GM19023 (cell line): ENCODE measurements around the gene CIT.

Experiments
- ATAC-seq: cut with Tn5 transposase; IDR thresholded peaks from one replicate; pipeline ENCODE4 v1.9.1; 2021; ENCODE audit warnings: mild to moderate bottlenecking, moderate library complexity; ENCODE audit not compliant: unreplicated experiment

The CIT gene

DNA sequence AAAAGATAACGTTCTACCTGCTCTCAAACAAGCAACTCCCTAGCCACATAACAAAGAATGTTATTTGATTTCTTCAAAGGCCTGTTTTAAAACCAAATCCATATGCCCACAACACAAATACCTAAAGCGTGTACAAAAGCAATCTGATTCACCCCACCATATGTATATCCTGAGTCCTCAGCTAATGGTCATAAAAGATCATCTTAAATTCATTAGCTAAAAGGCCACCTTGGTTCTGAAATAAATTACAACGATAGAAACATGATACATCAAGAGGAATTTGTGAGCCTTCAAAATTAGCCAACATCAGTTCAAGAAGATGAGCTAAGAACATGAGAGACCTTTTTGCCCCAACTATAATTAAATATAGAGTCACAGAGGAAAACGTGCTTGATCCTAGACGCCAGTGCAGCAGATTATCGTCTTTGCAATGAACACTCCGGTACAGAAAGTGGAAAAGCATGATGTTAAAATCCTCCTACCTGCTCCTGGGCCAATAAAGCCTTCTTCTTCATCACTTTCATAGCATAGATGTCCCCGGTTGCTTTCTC, 20.0 kb downstream of the CIT start:
- ATAC-seq, result no peak

- no peak for ATAC-seq
Observed at GRCh38 chr12:119850330-119850729, 26.8 kb downstream of the CIT start.

GRCh38 chr12:119843100-119843499, 34.0 kb downstream of the CIT start:
- no peak for ATAC-seq

GRCh38 chr12:119842380-119842779, 34.7 kb downstream of the CIT start:
- no peak for ATAC-seq

GRCh38 chr12:119841433-119842210, 35.5 kb downstream of the CIT start:
- no peak for ATAC-seq

GRCh38 chr12:119840582-119840981, 36.5 kb downstream of the CIT start:
- no peak for ATAC-seq

GRCh38 chr12:119840168-119840567, 37.0 kb downstream of the CIT start:
- no peak for ATAC-seq

GRCh38 chr12:119838826-119839600, 38.1 kb downstream of the CIT start:
- no peak for ATAC-seq

DNA sequence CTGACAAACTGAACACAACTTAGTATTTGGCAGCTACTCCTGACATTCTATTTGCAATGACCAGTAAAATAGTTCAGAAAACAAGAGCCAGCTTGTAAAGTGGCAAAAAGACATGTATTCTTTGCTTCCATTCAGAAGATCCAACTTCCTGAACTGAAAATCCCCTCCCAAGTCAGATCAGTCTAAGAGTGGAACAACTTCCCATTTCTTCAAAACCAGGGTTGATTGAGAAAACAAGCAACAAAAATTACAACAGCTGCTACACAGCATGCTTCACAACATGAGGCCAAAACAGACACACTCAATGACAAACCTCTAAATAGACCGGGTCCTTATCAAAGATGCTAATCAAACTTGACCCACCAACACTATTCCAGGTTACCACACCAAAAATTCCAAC, 40.3 kb downstream of the CIT start:
- ATAC-seq, result no peak

DNA sequence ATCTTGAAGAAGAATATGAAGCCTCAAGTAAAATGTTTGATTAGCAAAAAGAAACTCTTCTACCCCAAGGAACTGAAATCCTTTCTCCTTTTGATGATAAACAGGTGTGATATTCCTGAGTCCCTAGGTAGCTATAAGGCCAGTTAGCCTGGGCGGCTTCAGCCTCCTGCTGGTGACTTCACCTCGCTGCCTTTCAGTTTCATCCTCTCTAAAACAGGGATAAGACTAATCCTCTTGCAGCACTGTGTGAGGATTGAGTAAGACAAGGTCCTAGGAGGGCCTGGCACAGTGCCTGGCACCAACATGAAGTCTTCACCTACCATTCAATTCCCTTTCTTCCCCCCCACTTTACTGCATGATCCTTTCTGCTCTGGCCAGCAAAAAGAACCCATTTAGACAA, 42.1 kb downstream of the CIT start:
- ATAC-seq, result no peak

DNA sequence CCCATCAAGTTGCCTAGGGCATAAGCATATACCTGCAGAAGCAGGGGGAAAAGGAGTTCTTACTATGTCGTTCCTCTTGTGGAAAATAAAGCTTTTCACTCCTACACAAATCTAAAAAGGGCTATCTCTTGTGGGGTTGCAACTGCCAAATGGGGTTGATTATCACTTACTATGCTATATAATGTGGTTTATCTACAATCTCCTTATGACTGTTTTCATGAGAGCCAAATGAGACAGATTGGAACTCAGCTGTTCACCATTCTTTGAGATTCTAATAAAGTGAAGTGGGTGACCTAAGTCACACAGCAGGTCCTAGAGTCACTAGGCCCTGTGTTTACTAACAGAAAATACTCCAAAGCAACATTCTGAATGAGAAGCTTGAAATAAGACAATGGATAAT, 47.7 kb downstream of the CIT start:
- no peak for ATAC-seq

DNA sequence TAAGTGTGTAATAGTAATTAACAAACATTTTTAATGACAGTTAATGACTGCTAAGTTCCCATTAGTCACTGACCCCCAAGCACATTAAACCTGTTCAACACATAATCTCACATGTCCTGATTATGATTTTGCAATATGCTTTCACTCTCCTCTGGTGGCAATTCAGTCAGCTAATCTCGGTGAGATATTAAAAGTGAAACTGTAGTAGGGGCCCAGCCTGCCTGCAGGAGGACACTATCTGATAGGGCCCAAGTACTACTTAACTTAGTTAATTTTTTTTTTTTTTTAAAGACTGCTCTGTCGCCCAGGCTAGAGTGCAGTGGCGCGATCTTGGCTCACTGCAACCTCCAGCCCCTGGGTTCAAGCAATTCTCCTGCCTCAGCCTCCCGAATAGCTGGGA, 48.8 kb downstream of the CIT start:
- no peak for ATAC-seq

GRCh38 chr12:119827760-119828159, 49.4 kb downstream of the CIT start:
- no peak for ATAC-seq

DNA sequence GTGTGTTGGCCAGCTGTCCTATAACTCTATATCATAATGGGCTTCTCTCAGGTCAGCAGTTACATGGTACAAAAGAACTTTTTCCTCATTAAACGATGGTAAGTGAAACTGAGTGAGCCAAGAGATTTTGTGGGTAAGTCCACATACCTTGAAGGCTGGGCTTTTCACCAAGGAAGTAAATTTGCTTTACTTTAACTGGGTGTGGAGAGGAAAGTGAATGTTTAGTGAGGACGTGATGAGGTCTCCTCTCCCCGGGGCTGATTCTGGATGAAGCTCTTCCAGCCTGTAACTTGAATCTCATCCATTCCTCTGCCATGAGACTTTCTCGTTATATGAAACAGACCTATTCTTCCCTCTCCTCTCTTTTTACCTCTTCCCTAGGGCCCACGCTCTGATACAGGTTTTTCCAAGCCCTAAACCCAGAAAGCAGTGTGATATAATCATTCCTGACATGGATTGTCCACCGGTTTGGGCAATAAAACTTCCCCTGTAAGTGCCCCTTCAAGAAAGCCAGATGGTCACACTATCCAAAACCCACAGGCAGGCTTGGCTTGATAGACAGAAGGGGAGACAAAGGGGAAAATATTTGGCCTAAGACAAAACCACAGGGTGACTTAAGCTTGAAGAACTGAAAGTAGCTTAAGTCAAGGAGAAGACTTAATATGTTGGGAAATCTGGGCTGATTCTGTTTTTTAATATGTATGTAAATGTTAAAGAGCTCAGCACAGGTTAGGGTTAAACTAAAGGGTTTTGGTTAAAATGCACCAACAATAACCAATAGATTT, 50.3 kb downstream of the CIT start:
- no peak for ATAC-seq

- no peak for ATAC-seq
Observed at GRCh38 chr12:119825262-119825661, 51.9 kb downstream of the CIT start.

DNA sequence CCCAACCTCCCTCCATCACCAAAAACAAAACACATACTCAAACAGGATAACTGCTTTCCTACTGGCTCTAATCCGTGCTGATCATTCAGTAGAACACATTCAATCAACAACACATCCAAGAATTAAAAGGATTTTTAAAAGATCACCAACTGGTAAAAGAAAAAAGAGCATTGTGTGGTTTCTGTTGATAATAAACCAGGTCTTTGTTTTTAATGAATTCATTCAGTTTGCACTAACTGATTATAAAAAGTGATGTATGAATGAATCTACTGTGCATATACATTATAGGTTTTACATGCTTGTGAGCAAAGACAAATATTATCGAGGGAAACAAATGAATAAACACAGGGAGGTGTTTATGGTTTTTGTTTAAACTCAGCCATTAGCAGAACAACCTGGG, 55.1 kb downstream of the CIT start:
- no peak for ATAC-seq

DNA sequence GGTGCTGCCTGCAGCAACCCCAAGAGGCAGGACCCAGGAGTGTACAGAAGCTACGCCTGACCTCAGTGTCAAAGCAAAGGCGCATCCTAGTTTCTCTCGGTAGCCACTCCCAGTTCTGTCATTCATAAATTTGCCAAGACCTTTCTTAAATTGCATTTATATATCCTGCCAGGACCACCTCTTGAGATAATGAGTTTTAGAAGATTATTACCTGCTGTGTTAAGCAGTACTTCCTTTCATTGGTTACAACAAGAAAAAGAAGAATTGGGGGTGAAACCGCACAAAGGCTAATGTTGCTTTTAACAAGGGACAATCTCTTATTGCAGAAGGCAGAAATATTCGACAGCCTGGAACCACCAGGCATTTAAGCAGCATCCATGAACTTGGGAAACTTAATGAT, 57.8 kb downstream of the CIT start:
- ATAC-seq, result no peak

GRCh38 chr12:119817546-119818343, 59.4 kb downstream of the CIT start:
- ATAC-seq, result no peak

DNA sequence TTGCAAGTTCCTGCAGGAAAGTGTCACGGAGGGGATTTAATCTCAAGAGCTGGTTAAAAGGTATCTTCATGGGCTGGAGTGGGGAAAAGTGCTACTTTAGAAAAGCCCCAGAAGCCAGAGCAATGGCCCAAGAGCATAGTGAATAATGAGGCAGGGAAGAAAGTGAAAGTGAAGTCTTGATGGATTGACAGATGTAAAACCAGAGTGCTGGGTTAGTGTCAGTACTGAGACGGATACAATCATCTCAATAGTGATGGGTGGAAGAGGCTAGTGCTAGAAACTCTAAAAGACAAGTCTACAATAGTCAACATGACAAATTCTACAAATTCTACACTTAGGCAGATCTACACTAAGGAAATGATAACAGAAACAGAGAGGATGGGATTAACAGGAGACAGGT, 68.1 kb downstream of the CIT start:
- ATAC-seq, result no peak

DNA sequence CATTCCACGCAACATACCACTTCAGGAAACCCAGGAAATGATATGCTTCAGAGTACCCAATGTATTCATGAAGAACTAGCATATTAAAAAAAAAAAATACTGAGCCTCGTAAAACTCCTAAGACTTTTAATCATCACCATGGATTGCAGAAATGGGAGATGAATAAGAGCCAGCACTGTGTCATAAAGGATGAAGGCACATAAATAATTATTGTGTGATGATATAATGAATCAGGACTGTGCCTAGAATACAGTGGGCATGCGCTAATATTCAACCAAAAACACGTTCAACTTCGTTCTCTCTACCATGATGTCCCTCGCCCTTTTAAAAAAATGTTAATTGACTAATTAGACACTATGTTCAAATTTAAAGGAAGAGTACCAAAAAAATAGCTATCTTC, 68.7 kb downstream of the CIT start:
- ATAC-seq, result no peak

GRCh38 chr12:119807380-119807779, 69.7 kb downstream of the CIT start:
- no peak for ATAC-seq
